CD4-positive, alpha-beta T cell treated with Interleukin-15 for 1 hour (primary cell): Measurements from ENCODE around the gene NDUFV1.
A peak's percentile ranks its signal among the peaks of the same experiment; 100 is the strongest.

ENCODE experiments used
- DNase-seq: peaks from one replicate; pipeline ENCODE4 v3.0.0-alpha.2; 2020

NDUFV1 gene

DNA sequence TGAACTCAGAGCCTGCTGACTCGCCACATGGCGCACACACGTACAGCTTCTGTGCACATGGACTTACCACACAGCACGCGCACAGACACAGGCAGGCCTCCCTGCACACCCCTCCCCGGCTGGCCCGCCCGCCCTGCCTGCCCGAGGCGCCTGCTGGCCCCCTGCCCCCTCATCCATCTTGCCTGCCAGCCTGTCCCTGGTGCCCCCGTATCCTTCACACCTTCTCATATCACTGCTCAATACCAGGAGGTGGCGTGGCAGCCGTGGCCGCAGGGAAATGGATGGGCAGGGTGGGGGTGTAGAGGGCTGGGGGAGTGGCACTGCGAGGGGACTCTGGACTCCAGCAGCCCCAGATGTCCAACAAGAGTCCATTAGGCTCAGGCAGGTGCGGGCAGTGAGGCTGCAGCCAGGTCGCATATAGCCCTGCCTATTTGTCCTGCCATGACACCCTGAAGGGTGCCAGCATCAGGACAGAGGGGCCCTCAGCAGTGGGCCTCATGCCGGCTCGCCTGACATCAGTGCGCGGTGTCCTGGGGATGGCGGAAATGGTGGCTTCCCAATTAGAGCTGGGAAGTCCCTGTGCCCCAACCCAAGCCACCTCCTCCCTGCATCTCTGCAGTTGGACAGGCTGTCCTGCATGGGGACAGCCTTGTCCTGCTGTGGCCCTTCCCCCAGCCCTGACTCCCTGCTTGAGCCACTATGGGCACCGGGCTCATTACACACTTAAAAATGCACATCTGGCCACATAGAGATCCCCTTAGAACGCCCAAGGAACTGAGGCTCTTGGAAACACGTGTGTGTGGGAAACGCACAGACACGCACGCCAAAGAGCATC, 34.8 kb downstream of the NDUFV1 start:
- DNase-seq = no peak

DNA sequence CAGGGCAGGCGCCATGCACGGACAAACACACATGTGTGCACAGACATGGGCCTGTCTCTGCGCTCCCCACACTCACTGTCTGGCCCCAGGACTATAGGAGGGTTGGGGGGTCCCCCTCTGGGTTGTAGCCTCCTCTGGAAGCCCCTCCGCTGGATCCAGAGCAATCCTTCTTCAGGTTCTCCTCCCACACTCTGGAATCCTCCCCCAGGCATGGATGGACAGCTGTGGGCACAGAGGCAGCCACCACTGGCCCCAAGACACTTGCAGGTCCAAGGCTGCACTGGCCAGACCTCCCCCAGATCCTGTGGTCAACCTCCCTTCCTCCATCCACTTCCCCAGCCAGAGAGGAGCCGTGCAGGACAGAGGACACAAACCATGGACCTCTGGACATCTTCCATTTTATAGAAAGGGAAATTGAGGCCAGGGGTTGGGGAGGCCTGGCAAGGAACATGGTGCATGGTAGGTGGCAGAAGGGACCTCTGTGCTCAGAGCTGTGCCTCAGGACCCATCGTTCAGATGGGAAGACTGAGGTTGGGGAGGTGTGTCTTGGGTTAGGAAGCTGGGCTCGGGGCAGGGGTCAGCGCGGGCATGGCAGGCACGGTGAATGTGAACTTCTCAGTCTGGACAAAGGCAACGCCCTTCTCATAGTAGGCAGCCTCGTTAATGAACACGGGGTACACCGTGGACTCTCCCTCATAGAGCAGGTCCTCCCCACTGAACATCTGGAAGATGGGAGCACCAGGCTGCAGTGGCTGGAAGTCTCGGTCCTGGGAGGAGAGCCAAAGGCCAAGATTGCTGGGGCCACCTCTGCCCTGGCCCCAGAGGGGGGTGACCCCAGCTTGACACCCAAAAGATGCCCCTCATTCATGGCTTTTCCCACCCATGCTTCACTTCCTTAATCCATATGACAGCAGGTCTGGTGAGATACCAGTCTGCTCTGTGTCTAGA, 35.7 kb downstream of the NDUFV1 start:
- no peak for DNase-seq

DNA sequence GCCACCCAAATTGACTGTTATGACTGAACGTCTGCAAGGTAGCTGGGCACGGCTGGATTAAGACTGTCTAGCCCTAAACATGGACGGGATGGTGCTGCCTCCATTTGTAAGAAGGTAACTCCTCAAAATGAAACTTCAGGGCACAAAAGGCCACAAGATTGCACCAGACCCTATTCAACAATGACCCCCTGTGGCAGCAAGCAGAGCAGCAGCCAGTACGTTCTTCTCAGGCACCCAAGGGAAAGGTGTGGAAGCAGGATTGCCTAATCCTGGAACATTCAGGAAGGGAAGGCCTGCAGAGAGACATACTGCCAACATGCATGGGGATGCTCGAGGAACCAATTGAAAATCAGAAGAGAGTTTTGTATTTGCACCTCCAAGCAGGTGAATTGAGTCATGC, 37.3 kb downstream of the NDUFV1 start:
- DNase-seq = no peak

DNA sequence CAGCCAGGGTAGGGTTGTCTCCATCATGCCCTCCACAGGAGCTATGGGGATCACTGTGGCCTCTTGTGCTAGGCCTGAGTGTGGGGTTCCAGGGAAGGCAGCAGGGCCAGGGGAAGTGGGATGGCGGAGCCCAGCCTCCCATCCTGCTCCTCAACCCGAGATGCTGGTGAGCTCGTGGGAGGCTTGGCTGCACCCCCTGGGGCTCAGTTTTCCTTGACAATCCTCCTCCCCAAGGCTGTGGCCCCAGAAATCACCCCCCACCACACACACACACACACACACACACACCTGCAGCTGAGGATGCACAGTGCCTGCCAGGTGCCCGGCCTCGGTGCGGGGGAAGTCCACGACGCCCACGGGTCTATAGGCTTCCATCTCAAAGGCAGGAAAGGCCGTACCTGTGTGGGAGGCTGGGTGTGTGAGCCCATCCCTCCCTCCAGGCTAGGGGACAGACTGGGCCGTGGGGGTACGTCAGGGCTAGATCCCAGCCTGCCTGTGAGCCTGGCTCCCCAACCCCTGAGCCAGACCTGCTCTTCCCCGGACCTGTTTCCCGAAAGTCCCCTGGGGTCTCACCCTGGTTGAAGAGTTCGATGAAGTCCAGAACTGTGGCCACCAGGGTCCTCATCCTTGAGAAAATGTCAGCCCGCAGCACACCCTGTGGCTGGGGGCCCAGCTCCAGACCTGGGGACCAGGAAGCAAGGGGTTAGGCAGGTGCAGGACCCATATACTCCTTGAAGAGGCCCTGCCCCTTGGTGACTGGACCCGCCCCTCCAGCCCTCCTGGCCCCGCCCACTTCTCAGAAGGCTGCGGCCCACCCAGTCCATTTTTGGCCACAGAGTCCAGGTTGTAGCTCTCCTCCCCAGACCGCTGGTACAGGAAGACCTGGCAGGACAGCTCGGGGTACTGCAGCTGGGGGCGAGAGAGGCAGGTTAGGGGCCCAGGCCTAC, 38.0 kb downstream of the NDUFV1 start:
- no peak for DNase-seq

DNA sequence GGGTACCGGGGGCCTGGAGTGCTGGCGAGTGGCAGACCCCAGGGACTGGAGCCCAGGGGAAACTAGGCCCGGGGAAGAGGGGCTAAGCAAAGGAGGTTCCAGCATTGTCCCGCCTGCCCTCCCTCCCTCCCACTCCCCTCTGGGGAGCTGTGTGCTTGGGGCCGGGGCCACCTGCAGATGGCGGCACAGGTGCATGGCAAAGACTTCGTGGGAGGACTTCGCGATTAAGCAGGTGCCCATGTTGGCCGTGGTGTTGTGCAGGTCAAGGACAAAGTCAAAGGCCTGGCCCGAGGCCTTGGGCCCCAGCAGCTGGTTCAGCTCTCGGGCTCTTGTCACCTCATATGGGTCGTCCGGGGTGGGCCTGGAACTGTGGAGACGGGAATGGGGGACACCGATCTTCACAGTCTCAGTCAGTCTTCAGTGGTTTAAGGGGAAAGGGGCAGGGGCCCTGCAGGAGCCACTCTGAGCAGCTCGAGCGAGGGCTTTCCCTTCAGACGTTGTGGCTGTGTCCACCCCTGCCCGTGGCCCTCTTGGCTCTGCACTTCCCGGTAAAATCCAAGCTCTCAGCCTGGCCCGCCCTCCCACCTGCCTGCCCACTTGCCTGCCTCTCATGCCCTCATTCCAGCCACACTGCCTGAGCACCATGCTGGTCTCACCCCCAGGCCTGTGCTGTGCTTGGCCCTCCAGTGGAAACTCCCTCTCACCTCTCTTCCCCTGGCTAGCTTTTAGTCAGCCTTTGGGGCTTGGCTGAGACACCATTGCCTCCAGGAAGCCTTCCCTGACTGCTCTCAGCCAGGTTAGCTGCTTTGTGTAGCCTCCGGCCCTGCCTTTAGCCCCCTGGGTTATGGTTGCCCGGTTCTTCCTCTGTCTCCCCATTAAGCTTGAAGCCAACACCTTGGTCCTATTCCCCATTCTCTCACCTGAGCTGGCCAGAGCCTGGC, 39.1 kb downstream of the NDUFV1 start:
- DNase-seq = no peak

DNA sequence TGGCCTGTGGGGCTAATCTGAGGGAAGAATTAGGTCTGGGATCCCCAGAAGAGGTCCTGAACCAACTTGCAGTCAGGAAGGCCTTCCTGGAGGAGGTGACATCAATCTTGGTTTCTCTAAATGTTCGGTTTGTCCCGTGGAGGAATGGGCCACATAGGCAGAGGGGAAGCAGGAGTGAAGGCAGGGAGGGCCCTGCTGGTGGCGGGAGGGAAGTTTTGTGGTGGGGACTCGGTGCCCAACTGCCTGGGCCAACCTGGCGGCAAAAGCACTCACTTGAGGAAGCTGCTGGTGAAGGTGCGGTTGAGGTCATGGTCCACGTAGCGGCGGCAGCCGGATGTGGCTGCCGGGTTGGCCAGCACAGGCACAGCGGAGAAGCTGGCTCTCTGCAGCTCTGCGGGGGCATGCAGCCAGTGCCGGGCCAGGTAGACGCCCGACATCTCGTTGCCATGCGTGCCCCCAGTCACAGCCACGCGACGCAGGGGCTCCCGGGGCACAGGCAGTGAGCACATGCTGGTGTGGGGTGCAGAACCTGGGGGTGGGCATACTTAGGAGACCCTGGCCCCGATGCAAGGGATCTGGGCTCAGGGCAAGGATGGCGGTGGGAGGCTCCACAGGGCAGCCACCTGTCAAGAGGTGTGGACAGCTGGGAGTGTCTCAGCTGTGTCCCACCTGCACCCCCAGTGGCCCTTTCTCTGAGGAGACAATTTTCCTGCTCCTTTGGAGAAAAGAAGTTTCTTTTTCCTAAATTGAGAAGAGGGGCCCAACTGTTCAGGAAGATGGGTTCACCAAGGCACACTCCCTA, 40.0 kb downstream of the NDUFV1 start:
- DNase-seq = peak; percentile 71

DNA sequence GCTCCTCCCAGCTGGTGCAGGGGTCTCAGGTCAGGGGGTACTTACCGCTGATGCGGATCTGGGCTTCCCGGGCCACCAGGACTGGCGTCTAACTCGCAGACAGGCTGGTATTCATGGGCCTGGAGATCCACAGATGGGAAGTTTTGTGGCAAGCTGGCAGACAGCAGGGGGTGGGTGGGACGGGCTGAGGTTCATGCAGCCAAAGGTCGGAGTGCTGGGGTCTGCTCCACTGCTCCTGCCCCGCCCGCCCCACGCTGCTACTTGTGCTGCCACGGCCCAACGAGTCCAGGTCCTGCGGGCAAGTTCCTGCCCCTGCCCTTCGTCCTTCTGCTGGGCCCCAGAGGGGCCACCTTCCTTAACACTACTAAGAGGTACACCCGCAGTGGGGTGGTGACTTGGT, 40.7 kb downstream of the NDUFV1 start:
- DNase-seq = no peak

DNA sequence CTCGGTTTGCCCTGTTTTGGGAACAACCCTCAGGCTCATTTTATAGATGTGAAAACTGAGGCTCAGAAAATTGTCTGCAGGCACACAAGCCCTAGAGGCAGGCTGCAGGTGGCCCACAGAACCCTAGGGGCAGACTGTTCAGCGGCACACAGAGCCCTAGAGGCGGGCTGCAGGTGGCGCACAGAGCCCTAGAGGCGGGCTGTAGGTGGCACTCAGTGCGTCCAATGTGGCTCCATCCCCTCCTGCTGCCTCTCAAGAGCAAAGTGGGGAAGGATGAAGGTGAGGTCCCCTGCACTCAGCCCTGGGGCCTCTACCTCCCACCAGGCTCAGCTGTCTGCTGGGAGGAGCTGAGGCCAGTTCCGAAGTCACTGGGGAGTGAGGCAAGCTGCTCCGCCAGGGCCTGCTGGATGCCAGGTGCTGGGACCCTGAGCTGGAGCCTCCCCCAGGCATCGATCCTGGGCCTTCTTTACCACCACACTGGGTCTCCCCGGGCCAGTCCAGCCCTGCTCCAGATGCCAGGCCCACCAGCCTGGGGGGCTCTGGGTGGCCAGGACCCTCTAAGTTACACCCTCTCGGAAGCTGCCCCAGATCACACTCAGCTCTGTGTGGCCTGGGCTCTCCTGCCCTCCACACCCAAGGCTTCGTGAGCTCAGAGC, 41.5 kb downstream of the NDUFV1 start:
- peak; percentile 65 for DNase-seq

DNA sequence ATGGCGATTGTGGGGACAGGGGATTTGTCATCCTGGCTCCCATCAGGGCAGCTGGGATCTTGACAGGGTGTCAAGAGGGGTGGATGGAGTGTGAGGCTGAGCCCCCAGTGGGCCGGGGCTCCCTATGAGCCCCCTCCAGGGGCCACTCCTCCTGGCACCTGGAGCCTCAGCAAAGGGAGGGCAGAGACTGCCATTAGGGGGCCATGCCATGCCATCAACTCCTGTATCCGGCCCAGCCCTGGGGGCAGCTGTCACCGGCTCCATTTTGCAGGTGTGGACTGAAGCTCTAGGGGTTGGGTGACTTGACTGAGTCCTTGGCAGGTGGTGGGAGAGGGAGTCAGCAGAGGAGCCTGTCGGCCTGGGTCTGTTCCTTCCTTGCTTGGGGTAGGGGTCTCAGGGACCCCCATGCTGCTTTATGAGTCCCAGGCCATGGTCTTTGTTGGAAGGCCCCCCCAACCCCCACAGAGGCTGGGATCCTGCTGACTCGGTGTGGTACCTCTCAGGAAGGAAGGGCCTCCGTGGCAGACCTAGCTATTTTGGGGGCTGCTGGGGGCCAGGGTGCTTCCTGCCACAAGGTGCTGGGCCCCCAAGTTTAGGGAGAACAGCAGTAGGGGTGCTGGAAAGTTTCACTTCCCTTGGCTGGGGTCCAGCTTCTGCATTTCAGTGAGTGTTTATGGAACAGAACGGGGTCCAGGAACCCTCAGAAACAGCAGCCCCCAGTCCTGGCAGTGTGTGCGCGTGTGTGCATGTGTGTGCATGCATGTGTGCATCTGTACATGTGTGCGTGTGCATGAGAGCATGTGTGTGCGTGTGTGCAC, 42.3 kb downstream of the NDUFV1 start:
- peak; percentile 36 for DNase-seq

DNA sequence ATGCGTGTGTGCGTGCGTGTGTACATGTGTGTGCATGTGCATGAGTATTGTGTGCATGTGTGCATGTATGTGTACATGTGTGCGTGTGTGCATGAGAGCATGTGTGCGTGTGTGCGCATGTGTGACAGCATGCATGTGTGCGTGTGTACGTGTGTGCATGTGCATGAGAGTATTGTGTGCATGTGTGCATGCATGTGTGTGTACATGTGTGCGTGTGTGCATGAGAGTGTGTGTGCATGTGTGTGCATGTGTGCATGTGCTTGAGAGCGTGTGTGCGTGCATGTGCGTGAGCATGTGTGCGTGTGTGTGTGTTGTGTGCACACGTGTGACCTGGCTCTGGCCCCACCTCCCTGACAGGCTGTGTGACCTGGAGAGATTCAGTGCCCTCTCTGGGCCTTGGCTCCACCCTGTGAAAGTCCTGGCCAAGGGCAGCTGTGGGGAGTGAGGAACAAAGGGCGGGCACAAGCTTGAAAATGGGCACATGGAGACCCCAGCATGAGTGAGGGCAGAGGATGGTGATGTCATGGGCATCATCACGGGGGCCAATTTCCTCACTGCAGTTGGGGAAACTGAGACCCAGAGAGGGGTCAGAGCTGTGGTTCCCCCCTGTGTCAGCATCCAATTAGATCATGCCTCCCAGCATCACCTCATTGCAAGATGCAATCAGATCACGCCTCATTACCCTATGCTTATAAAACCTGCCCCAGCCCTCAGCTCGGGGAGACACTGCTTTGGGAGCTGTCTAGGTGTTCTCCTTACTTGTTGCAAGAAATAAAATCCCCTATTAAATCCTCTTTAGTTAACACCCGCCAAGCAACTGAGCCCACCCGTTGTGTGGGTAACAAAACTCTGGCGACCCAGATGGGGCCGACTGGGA, 43.1 kb downstream of the NDUFV1 start:
- peak; percentile 5 for DNase-seq

DNA sequence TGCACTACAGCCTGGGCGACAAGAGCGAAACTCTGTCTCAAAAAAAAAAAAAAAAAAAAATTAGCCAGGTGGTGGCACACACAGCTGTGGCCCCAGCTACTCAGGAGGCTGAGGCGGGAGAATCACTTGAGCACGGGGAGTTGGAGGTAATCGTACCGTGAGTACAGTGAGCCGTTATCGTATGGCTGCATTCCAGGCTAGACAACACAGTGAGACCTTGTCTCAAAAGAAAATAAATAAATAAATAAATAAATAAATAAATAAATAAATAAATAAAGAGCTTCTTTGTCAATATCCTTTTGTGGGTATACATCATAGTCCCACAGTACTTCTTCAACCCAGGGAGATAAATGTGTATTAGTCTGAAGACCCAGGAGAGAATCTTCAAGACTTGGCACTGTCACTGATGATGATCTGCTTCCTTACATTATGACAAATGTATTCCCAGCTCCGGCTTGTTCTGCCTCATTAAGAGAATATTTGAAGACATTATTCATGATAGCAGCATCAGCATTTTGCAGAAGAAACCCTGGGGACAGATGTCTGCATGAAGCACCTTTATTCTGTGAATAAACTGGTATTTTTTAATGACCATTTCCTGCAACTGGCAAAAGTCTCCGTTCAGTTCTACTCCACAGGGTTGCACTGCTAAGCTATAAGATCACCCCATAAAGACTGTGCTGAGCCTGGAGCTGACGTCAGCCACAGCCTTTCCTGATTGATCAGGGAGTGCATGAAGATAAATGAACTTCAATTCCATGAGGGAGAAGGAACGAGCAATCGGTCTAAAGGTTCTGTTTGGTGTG, 45.4 kb downstream of the NDUFV1 start:
- DNase-seq = peak; percentile 8

DNA sequence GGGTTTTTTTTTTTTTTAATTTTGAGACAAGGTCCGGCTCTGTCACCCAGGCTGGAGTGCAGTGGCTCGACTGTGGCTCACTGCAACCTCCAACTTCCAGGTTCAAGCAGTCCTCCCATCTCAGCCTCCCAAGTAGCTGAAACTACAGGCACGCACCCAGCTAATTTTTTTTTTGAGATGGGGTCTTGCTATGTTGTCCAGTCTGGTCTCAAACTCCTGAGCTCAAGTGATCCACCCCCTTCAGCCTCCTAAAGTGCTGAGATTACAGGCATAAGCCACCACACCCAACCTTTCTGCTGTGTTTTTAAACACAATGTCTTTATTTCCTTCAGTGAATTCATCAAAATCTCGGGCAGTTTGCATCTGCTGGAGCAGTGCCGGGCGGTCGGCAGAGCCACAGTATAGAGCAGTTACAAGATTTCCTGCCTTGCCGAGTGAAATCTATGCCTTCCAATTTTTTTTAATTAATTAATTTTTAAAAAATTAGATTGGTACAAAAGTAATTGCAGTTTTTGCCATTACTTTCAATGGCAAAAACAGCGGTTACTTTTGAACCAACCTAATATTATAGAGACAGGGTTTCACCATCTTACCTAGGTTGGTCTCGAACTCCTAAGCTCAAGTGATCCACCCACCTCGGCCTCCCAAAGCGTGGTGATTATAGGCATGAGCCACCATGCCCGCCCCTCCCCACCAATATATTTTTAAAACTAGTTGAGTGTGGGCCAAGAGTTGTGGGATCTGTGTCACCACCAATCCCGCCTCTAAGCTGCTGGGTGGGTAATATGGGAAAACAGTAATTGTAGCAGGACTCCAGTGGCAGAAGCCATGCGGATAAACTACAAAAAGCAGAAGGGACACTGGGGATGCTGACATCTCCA, 46.5 kb downstream of the NDUFV1 start:
- DNase-seq = peak; percentile 6

DNA sequence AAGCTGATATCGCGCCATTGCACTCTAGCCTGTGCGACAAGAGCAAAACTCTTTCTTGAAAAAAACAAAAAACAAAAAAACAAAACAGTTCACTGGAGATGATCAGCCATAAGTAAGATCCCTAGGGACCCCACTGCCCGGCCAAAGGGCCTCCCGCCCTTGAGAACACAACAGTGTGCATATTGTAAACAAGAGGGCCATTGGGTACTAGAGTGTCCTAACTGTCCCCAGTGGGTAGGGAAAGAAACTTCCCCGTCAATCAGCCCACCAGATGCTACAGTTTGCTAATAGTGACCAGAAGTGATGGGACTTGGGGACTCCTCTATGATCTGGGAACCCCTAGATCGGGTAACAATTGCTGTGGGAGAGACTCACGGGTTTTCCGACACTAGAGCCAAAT, 47.5 kb downstream of the NDUFV1 start:
- no peak for DNase-seq

DNA sequence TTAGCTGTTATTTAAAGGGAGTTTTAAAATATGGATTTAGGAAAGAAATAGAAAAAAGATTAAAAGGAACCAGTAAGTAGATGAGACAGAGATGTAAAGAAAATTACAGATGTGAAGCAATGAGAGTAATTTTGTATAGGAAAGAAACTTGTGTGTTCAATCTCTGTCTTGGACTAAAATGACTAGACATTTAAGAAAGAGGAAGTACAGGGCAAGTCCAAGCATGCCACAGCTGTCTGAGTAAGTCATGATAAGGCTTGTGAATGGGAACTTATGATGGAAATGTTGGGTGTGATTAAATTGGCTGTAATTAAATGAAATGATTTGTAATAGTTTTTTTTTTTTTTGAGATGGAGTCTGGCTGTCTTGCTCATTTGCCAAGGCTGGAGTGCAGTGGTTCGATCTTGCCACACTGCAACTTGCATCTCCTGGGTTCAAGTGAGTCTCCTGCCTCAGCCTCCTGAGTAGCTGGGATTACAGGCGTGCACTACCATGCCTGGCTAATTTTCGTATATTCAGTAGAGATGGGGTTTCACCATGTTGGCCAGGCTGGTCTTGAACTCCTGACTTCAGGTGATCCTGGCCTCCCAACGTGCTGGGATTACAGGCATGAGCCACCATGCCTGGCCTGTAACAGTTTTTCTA, 49.7 kb downstream of the NDUFV1 start:
- DNase-seq = no peak

DNA sequence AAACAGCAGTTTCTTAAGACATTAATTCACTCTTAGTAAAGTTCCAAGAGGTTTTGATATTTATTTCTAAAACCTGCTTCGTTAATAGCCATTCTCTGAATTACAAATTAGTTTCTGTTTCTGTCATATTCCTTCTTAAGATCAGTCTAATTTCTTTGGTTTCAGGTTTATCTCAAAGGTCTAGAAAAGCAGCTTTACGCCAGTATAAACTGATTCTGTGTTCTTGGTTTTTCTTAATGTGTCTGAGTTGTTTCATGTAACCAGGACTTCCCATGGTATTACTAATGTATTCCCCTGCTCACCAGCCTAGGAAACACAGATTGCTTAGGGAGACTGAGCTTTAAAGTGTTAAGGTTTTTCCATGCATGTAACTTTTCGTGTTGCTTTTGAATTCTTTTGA, 50.6 kb downstream of the NDUFV1 start:
- no peak for DNase-seq
